ENCODE results near the gene CTNNA3. TPM values are rescaled to one million over a fixed set of nuclear protein-coding genes. Genes with fewer than 3 reads are reported as not detected.
"Not testable (repeated sequence)": the region's sequence is repeated elsewhere in the genome, so short reads cannot be mapped to it uniquely, and the experiment has no call there.

The CTNNA3 gene
- total RNA-seq, 1 donor from 2014 or later, result not detected

DNA sequence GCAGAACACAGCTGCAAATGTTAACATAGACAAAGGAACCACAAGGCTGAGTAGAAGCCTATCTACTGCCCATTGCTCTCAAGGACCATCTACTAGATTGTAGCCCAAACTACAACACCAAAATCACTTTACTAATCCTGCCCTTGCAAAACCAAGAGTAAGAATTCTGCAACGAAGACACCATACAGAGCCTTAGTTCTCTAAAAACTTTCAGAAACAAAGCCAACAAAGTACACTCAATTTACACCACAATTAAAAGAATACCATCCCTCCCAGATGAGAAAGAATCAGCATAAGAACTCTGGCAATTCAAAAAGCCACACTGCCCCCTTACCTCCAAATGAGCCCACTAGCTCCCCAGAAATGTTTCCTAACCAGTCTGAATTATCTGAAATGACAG is 294.3 kb downstream of the CTNNA3 start:
- ChIA-PET POLR2A (no interaction called here), CTCF (no interaction called here)
- Mint-ChIP-seq H3K36me3 (ENCODE audit: low read depth) (no peaks in the 10 kb centered on the region), H3K27ac (no peak overlapping the region), H3K4me3 (no peak overlapping the region), H3K9me3 (peaks cover 27% of the 10 kb centered on the region), H3K4me1 (no peaks in the 10 kb centered on the region), H3K27me3 (no peaks in the 10 kb centered on the region)
- TF ChIP-seq, protein P1, sequence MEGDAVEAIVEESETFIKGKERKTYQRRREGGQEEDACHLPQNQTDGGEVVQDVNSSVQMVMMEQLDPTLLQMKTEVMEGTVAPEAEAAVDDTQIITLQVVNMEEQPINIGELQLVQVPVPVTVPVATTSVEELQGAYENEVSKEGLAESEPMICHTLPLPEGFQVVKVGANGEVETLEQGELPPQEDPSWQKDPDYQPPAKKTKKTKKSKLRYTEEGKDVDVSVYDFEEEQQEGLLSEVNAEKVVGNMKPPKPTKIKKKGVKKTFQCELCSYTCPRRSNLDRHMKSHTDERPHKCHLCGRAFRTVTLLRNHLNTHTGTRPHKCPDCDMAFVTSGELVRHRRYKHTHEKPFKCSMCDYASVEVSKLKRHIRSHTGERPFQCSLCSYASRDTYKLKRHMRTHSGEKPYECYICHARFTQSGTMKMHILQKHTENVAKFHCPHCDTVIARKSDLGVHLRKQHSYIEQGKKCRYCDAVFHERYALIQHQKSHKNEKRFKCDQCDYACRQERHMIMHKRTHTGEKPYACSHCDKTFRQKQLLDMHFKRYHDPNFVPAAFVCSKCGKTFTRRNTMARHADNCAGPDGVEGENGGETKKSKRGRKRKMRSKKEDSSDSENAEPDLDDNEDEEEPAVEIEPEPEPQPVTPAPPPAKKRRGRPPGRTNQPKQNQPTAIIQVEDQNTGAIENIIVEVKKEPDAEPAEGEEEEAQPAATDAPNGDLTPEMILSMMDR (IDR thresholded peaks at IDR 0.05), result no peak
- no peak for ATAC-seq (ENCODE audit: low read depth)
- intact Hi-C loops (cut with micrococcal nuclease), result no loop called here
- no peak for DNase-seq

DNA sequence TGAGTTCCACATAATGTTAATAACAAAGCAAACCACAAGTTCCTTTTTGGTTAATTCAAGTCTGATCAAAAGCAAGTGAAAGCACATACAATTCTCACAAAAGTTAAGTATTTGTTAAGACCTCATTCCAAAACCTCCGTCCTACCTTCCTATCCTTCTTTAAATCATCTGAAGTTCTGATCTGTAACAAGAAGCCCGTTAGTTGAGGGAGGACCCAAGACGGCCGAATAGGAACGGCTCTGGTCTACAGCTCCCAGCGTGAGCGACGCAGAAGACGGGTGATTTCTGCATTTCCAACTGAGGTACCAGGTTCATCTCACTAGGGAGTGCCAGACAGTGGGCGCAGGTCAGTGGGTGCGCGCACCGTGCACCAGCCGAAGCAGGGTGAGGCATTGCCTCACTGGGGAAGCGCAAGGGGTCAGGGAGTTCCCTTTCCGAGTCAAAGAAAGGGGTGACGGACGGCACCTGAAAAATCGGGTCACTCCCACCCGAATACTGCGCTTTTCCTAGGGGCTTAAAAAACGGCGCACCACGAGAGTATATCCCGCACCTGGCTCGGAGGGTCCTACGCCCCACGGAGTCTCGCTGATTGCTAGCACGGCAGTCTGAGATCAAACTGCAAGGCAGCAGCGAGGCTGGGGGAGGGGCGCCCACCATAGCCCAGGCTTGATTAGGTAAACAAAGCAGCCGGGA is 309.0 kb downstream of the CTNNA3 start:
- intact Hi-C loops (cut with micrococcal nuclease); H3K27me3 Mint-ChIP-seq; DNase-seq; H3K27ac Mint-ChIP-seq; ATAC-seq (ENCODE audit: low read depth); H3K9me3 Mint-ChIP-seq; H3K4me3 Mint-ChIP-seq; H3K36me3 Mint-ChIP-seq (ENCODE audit: low read depth); POLR2A ChIA-PET; H3K4me1 Mint-ChIP-seq; CTCF ChIA-PET: not testable (repeated sequence)

DNA sequence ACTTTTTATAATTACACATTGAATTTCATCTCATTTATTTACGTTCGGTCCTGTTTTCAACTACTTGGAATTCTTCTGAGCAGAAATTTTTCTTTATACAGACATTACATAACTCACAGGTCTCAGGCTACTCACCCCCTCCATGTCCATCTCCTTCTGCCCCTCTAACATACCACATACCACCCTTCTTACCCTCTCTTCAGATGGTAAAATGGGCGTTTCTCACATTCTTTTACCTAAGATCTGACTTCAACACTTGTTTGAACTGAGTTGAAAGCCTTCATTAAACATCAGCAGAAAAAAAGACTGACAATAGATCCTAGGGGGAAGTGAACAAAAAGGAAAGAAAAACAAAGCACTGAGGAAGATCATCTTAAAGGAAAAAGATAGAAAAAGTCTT is 309.7 kb downstream of the CTNNA3 start:
- TF ChIP-seq, protein P1 (IDR thresholded peaks at IDR 0.05), result no peak
- no peak overlapping the region for H3K27ac Mint-ChIP-seq
- H3K27me3 Mint-ChIP-seq, result peaks cover 3% of the 10 kb centered on the region
- no peaks in the 10 kb centered on the region for H3K36me3 Mint-ChIP-seq (ENCODE audit: low read depth)
- intact Hi-C loops (cut with micrococcal nuclease), result no loop called here
- H3K4me3 Mint-ChIP-seq, result no peak overlapping the region
- ATAC-seq (ENCODE audit: low read depth) (no peak), DNase-seq (no peak)
- no peaks in the 10 kb centered on the region for H3K9me3 Mint-ChIP-seq
- H3K4me1 Mint-ChIP-seq, result no peaks in the 10 kb centered on the region
- CTCF ChIA-PET, result no interaction called here
- POLR2A ChIA-PET, result no interaction called here

DNA sequence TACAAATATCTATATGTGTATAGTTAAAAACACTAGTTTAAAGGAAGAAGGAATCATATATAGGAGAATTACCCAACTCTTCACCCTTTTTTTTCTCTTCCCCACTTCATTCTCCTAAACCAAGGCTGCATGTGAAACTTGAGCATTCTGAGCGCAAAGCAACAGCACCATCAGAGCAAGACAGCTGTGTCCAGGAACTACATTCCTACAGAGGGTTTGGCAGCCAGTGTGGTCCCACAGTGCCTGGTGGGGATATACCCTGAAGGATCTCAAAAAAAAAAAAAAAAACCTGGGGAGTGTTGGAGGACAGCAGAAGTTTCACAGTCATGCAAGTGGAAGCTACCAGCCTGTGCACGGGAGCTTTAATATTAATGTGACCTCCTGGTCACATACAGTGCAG is 310.4 kb downstream of the CTNNA3 start:
- ChIA-PET CTCF (no interaction called here), POLR2A (no interaction called here)
- H3K36me3 Mint-ChIP-seq (ENCODE audit: low read depth), result no peaks in the 10 kb centered on the region
- intact Hi-C loops (cut with micrococcal nuclease), result no loop called here
- H3K4me3 Mint-ChIP-seq, result no peak overlapping the region
- no peak overlapping the region for H3K27ac Mint-ChIP-seq
- H3K9me3 Mint-ChIP-seq, result no peaks in the 10 kb centered on the region
- no peak for ATAC-seq (ENCODE audit: low read depth)
- H3K4me1 Mint-ChIP-seq, result no peaks in the 10 kb centered on the region
- TF ChIP-seq, protein P1 (IDR thresholded peaks at IDR 0.05), result no peak
- no peak for DNase-seq
- peaks cover 3% of the 10 kb centered on the region for H3K27me3 Mint-ChIP-seq

DNA sequence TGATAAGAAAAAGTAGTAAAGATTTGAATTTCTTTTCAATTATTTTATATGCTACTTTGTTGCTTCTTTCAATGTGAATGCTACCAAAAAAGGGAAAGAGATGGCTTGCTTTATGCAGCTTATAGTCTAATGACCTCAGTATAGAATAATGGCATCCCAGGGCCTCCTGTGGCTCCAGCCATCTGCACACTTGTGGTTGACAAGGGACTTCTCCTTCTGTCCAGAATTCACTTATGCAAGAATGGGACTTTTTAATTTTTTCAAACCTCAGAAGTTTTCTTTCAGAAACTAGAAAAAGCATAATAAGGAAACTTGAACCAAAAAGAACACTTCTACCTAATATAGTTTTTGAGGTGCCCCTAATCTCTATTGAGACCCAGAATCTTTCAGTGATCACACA is 310.9 kb downstream of the CTNNA3 start:
- TF ChIP-seq, protein P1 (IDR thresholded peaks at IDR 0.05), result no peak
- no peaks in the 10 kb centered on the region for H3K4me1 Mint-ChIP-seq
- DNase-seq (no peak), ATAC-seq (ENCODE audit: low read depth) (no peak)
- ChIA-PET CTCF (no interaction called here), POLR2A (no interaction called here)
- intact Hi-C loops (cut with micrococcal nuclease), result no loop called here
- H3K27me3 Mint-ChIP-seq, result peaks cover 3% of the 10 kb centered on the region
- H3K9me3 Mint-ChIP-seq, result no peaks in the 10 kb centered on the region
- H3K36me3 Mint-ChIP-seq (ENCODE audit: low read depth), result no peaks in the 10 kb centered on the region
- H3K4me3 Mint-ChIP-seq, result no peak overlapping the region
- H3K27ac Mint-ChIP-seq, result no peak overlapping the region

All from activated B cell treated with CpG ODN at 0.5 μM for 24 hours (primary cell).